SW 1271 (cell line): ENCODE measurements around the gene MPL.
"Not testable (repeated sequence)": the region's sequence is repeated elsewhere in the genome, so short reads cannot be mapped to it uniquely, and the experiment has no call there.

ENCODE experiments used
- DNase-seq, 2 experiments: peaks; one replicate each; lab custom pipeline; 2025; lab: John Stamatoyannopoulos, UW

MPL gene

DNA sequence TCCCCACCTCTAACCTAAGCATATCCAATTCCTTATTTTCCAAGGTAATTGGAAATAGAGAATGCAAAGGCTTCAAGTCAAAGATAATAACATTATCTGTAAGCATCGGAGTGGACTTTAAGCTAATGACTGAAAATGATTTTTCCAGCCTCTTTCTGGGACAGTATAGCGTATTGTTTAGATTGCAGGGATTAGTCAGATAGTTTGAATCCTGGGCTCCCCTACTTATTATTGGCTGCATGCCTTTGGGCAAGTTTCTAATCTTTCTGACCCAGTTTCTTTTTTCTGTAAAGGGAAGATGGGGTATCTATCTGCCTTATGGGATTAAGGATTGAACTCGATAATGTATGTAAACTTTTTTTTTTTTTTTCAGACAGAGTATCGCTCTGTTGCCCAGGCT is 19.6 kb downstream of the MPL start:
- no peak for DNase-seq

DNA sequence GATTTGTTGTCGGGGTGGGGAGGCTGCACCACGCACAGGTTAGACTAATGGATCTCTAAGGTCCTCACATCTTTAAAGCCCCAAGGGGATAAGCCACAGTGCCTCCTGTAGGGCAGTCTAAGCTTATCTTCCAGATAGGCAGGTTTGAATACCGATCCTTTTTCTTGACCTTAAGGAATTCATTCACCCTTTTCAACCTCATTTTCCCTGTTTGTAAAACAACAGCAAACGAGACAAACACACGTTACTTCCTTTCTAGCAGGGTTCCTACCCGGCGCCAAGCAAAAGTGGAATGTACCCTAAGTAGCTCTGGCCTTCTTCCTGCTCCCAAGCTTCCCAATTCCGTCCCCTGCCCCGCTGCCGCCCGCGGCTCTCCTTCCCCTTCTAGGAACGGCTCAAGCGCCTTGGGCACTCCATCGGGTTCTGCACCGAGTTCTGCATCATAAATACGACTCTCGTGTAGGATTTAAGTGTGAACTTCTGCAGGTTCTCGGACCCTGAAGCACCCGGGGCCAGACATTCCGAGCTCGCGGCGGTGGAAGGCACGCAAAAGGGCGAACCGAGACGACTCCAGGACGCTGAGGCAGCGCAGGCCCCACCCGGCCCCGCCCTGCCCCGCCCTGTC is 20.6 kb downstream of the MPL start:
- peak in 1 of 2 experiments; percentile 59 for DNase-seq

DNA sequence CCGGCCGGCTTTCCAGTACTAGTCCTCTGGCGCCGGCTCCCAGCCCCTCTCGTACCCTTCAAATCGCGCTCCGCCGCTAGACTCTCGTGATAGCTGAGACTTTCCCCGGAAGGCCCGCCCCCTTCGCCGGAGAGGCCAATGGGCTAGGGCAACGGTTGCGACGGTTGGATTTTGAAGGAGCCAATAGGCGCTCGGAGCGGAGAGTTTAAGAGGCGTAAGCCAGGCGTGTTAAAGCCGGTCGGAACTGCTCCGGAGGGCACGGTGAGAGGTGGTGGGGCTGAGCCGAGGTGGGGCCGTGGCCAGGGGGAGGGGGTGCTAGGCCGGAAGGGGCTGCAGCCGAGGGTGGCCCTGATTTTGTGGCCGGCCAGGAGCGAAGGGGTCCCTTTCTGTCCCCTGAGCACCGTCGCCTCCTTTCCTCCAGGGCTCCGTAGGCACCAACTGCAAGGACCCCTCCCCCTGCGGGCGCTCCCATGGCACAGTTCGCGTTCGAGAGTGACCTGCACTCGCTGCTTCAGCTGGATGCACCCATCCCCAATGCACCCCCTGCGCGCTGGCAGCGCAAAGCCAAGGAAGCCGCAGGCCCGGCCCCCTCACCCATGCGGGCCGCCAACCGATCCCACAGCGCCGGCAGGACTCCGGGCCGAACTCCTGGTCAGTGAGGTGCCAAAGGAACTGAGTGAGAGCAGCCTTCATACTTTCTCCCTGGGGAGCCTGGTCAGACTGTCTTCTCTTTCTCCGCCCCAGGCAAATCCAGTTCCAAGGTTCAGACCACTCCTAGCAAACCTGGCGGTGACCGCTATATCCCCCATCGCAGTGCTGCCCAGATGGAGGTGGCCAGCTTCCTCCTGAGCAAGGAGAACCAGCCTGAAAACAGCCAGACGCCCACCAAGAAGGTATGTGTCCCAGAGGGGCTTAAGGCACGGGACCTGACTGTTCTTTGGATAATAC is 21.4 kb downstream of the MPL start, which contains the start of gene CDC20:
CDC20 (plus strand) TSS at position 236 of the 948 bp plus-strand sequence; CDS start at position 471, 235 bp downstream.
- peak; percentile 95 to 96 for DNase-seq

DNA sequence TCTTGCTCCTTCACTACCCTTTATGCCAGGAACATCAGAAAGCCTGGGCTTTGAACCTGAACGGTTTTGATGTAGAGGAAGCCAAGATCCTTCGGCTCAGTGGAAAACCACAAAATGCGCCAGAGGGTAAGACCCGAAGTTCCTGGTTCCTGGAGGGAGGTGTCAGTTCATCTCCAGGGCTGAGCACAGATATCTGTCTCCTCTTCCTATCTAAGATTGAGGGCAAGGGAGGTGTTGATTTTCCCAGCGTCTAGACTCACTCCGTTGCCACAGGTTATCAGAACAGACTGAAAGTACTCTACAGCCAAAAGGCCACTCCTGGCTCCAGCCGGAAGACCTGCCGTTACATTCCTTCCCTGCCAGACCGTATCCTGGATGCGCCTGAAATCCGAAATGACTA is 22.1 kb downstream of the MPL start:
- DNase-seq, result no peak

DNA sequence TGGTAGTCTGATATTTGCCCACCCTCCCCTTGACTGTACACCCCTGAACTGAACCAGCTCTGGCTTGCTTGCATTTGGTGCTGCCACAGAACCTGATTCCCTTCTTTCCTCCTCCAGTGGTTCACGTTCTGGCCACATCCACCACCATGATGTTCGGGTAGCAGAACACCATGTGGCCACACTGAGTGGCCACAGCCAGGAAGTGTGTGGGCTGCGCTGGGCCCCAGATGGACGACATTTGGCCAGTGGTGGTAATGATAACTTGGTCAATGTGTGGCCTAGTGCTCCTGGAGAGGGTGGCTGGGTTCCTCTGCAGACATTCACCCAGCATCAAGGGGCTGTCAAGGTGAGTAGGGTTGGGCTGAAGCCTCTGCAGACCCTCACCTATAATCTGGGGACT is 23.0 kb downstream of the MPL start:
- no peak for DNase-seq

DNA sequence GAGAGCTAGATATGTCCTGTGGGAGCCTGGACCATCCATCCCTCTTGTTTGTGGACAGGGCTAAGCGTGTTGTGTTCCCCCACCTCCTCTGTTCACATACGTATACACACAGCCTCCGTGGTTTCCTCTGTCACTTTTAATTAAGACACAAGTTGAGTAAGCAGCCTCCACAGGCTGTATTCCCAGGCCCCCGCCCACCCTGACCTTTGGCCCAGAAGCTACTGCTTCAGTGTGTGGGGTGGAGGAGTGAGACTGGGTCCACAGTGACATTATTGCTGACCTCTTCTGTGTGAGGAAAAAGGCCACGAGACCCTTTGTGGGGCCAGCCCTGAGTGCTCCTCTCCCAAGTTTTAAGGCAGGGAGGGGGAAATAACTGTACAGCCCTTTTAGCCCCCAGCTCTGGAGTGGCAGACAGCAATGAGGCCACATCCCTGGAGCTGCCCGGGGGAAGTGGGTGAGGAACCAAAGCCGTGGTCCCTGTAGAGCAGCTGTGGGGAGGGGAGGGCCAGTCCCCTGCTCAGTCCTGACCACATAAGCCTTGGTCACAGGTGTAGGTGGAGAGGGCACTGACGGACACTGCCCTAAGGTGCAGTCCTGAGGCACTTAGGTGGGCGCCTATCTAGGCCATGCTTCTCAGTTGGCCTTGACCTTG is 25.8 kb downstream of the MPL start:
- no peak for DNase-seq

DNA sequence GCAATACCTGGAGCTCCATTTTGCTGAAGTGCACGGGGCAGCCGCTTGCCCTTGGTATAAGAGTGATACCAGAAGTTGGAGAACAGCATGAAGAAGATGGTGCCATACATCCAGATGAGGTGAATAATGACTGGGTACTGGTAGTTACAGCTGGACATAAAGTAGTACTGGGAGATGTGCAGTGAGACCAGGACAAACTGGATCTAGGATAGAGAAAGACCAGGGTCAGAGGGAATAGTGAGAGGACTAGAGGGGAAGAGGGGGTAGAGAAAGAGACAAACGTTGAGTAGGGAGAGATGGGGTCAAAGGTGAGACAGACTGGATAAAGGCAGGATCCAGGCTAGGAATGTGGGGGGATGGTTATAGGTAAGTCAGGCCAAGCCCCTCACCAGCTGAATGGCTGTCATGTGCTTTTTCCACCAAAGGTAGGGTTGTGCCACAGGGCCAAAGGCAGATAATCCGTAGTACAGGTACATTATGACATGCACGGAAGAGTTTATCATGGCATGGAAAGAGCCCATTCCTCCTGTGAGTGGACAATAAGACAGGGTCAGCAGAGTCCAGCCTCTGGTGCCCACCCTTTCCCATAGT is 26.4 kb downstream of the MPL start:
- no peak for DNase-seq

DNA sequence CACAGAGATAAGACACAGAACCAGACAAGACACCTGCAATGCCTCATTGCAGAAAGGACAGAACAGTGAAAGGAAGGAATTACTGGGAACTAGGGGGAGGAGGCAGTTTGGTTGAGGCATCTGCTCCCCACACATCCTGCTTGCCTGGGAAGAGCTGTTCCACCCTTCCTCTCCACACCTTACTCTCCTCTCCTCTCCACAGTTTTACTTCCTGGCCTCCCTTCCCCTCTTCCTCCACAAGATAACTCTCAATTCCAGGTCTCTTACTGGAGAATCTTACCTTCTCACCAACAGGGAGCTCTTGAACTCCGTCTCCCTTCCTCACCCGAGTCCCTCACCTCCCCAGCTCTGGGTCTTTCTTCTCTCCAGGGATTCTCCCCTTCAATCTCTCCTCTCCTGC is 28.1 kb downstream of the MPL start:
- no peak for DNase-seq

DNA sequence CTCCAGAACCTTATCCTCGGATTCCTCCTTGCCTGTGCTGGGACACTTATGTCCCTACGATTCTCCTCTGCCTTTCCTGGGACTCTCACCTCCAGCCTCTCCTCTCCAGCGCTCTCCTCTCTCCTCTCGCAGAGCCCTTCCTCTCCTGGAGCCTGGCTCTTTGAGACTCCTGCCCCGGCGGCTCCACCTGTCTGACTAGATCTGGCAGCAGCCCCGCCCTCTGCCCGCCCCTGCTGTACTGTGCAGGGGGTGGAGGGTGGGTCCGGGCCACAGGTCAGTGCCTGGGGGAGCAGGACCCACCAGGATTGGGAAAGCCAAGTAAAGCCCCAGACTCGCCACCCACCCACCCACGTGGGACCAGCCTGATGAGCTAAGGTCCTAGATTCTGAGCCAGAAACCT is 28.6 kb downstream of the MPL start:
- no peak for DNase-seq

DNA sequence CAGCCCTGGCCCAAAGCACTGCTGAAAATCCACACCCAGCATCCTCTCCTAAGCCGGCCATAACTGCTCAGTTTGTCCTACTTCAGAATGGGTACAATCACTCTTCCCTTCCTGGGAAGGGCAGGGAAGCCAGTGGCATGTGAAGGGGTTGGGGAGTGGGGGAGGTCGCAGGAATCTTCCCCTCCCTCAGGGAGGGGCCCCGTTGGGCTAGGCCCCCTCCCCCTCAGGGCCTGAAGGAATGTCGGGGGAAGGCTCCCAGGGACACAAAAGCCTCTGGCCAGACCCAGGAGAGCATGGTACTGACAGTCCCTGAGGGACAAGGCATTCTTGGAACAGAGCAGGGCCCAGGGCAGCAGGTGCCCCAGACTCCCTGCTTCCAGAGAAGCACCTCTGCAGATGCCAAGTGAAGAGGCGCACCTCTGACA is 29.0 kb downstream of the MPL start:
- DNase-seq, result no peak

DNA sequence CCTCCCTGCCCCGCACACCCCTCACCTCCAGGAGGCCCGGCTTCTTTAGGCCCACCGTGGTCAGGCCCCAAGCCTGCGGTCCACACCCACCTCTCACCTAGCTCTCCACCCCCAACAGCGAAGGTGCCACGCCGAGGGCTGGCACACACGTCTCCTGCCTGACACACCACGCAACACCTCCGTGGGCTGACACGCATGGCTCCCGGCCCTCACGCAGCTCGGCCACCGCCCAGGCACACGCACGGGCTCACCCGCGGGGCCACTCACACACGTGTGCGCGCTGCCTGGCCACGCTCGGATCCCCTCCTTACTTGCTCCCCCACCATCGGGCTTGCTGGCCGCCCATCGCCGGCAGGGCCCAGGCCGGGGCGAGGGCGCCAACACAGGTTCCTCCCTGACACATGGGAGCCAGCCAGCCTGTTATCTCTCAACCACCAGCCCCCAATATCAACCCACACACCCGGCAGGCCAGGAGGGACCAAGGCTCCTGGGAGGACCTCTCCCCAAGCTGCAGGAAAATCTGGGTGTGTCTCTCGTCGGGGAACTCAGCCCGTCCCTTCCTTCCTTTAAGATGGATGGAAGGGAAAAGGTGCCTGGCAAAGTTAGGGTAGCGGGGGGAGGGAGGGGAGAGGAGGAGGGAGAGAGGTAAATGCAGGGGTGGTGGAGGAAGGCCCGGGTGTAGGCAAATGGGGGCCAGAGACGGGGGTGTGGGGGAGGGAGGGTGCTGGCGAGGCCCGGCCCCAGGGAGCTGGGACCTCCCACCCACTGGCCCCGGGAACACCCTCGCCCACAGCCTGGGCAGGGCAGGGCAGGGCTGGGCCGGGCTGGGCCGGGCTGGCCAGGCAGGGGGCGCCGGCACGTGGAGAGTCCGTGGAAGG is 29.6 kb downstream of the MPL start:
- DNase-seq, result peak; percentile 61 to 70

DNA sequence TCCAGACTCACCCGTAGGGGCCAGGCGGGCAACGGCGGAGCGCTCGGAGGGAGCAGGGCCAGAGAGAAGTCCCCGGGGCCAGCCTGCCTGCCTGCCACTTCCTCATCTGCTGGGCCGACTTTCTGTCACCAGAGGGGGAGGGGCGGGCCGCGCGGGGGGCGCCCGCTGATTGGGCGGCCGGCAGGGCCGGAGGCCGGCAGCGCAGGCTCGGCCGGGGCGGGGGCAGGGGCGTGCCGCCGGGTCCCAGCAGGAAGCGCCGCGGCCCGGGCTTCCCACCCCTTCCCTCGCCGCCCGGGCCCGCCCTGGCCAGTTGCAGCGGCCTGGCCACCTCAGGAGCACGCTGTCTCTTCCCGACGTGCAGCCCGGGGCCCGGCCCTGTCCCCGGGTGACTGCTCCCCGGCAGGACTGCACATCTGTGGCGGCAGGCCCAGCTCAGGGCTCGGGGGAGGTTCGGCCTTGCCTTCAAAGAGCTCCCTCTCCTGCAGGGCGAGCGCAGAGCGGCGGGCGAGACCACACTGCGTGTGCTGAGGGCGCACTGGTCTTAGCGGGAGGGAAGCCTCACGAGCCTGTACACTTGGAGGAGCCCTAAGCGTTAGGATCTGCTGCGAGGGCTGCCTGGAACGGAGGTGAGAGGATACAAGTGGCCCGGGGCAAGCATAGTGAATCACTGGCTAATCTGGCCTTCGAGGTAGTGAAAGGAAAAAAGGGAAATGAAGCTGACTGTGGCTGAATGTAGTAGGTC is 30.5 kb downstream of the MPL start, which contains the start of gene ELOVL1:
ELOVL1 (minus strand) TSS at position 108 of the 742 bp plus-strand sequence. CDS start 2,402 bp downstream, outside the sequence.
- DNase-seq, result peak; percentile 61 to 70

DNA sequence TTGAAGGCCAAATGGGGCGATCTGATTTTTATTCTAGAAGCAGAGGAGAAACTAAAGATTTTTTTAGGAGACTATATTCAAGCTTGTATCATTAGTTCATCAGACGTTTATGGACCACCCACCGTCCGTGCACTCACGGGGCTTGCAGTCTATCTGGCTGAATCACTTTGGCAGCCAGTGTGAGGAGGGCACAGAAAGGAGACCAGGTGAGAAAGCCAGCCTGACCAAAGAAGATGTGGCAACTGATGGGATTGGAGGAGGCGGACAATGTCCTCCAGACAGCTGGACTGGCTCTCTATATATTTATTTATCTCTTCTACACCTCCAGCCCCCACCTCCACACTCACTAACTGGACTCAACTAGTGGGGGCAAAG is 31.0 kb downstream of the MPL start:
- no peak for DNase-seq

DNA sequence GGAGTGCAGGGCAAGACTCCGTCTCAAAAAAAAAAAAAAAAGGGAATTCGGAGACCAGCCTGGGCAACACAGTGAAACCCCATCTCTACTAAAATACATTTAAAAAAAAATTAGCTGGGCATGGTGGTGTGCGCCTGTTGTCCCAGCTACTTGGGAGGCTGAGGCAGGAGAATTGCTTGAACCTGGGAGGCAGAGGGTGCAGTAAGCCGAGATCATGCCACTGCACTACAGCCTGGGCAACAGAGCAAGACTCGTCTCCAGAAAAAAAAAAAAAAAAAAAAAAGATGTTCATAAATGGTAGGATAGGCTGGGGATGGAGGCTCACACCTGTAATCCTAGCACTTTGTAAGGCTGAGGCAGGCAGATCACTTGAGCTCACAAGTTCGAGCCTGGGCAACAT is 32.2 kb downstream of the MPL start:
- DNase-seq, result not testable (repeated sequence)

DNA sequence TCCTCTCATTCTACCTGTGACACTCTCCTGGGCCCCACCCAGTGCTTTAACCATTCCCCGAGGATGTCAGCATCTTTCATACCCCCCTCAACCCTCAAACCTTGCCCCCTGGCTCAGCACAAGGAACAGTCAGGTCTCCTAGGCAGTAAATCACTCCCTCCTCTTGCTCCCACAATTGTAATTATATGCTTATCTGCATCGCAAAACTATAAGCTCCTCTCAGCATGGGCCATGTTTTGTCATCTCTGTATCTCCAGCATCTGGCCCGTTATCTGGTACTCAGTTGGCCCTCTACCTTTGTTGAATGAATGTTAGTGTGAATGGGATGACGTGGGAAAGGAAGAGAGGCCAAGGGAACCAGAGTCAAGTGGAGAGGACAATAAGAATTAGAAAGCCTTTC is 32.9 kb downstream of the MPL start:
- DNase-seq, result no peak

DNA sequence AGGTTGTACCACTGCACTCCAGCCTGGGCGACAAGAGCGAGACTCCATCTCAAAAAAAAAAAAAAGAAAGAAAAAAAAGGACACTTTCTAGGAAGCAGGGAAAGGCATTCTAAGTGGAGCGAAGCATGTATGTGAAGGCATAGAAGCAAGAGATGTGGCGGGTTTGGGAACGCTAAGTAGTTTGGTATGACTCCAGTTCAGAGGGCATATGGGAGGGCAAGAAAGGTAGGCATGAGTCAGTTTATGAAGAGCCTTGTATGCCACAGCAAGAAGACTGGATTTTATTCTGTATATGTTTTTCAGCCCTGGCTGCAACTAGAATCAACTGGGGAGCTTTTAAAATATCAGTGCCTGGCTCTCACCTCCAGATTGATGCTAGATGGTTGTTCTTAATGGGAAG is 34.6 kb downstream of the MPL start:
- peak in 1 of 2 experiments; percentile 29 for DNase-seq

DNA sequence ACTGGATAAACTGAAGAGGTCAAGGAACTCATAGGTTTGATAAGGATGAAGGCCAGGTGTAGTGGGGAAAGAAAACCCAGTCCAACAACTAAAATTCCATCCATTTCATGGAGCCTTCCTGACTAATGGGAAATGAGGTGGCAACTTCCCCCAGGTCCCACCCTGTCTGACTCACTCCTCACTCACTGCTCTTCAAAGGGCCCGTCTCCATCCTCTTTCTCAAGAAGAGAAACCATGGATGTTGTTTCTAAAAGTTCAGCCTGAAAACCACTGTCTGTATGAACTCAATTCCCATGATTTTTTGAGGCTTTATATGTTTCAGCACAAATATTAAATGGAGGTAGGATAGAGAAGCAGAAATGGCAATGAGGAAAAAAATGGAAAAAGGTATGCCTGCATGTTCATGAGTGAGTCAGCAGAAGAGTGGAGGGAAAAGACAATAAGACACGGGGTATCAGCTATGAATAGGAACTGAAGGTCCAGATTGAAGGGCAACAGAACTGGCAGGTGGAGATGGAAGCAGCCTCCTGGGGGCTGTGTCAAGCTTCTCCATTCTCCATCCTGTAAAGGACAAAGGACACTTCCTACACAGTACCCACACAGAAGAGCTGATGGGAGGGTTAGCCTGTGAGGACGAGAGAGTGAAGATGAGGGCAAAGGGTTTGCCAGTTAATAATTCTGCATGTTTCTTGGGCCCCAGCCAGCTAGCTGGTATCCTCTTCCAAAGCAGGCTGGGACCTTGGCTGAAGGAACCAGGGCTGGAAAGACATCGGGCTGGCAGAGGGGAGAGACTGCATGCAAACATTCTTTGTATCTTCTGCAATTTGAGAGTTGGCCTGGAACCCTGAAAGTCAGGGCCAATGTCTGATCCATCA is 35.7 kb downstream of the MPL start:
- DNase-seq, result peak; percentile 30 to 76

DNA sequence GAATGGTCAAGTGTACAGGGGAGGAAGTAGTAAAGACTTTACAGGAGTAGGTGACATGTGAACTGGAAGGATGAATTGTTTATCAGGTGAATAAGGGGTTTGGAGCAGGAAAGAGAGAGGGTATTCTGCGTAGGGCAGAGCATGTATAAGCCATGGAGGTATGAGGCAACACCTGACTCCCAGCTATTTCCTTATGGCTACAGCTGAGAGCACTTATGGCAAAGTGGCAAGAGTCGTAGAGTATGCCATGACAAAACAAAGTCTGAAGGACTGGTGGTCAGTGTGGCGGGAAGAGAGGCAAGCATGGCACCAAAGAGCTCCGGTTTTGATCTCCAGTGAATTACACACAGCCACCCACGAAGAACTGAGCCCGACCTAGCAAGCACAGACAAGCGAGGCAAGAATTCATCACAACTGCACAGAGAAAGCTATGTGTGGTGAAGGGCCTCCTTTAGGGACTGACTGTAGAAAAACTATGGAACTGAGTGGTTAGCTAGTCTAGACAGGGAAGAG is 39.2 kb downstream of the MPL start:
- no peak for DNase-seq

DNA sequence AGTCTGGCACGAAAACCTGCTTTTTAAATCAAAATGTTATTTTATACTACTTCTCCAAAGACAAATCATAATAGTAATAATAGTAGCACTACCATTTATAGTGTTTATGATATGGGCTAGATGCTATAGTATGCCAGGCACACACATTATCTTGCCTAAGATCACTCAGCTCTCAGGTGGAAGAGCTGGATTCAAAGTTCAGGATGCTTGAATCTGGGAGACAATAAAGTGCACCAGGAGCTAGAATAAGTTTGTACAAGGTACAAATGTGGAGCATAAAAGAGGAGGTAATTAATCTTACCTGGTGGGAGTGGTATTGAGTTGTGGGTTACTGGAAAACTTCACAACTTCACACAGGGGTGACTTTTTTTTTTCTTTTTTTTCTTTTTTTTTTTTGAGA is 40.2 kb downstream of the MPL start:
- no peak for DNase-seq
